Measurements from ENCODE around the gene ABAT. TPM values are rescaled to one million over a fixed set of nuclear protein-coding genes. Genes with fewer than 3 reads are reported as not detected.

Gene ABAT
- total and polyA plus RNA-seq, 10 of the 15 experiments (the other 5 are each of a cell fraction or from before 2014, with no cell fraction given): 1.0 to 10.6 (median 1.9) TPM

DNA sequence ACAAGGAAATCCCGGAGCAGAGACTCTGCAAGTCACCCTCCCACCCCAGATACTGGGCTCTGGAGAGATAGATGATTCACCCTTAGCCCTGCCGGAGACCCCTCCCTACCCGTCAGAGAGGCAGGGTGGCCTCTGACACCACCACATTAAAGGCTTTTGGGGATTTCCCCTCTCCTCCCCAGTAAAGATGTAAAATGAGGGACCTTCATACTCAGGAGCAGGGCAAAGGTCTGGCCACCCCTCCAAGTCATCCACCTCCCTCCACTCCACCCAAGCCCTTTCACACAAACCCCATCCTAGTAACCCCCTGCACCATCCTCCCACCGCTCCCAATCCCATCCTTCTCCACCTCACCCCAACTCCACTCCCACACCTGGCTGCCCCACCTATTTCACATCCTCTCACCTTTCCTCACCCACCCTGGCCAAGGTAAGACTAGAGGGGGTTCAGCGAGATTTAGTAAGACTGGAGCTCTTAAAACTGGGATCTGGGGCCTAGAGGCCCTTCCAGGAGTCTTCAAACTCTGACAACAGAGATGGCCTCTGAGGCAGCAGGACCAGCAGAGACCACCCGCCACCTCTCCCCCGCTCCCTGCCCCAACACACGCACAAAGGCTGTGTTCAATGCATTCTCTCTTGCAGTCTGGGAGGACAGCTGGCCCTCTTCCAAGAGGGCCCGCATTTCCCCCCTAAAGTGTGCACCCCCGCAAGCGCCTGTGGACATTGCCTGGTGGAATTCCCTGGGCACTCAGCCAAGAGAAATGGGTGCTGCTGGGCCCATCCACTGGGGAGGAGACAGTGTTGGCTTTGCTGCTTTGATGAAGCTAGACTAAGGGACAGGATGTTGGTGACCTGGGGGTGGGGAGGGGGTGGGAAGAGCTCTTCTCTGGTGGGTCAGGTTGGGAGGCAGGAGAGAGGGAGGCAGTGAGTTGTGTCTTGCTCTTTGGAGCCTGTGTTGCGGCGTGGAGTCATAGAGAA is 1.1 kb downstream of the ABAT start (continued):
- TF ChIP-seq RAD21 (IDR thresholded peaks at IDR 0.05; ENCODE audit: insufficient read depth, low read depth, low read length): no peak
- no peak for TF ChIP-seq NFXL1 (IDR thresholded peaks at IDR 0.05; ENCODE audit: borderline replicate concordance)
- TF ChIP-seq PAX8 (IDR thresholded peaks at IDR 0.05): no peak
- no peak for TF ChIP-seq SMARCA5 (IDR thresholded peaks at IDR 0.05)

DNA sequence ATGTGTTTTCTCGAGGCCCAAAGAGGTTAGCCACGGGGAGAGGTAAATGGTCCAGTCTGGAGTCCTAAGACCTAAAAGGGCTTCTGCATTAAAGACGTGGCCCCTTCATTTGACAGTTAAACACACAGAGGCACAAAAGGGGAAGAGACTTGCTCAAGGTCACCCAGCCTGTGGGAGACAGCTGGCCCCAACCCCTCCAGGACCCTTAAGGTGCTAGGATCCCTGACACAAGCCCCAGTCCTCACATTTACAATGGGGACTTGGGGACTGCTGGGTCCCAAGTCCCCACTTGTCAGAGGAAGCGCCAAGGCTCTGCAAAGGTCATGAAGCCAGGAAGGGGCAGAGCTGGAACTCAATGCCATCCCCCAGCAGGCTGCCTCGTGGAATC is 1.7 kb downstream of the ABAT start:
- RAD21 ChIA-PET (ENCODE audit: unreplicated experiment): no interaction called here
- SMC1A ChIA-PET (ENCODE audit: uncharacterized antibody, unreplicated experiment): no interaction called here
- no peaks in the 10 kb centered on the region for H3K27me3 ChIP-seq (replicated peaks in 1 of 2; ENCODE audit: control insufficient read depth in 2 of 2, insufficient read depth in 2 of 2, low read length in 1 of 2)
- intact Hi-C loops (cut with micrococcal nuclease; ENCODE audit: unreplicated experiment): no loop called here
- ATAC-seq (no peak), FAIRE-seq (no peak), DNase-seq (ENCODE audit: low read depth, low spot score) (no peak)
- H3K27ac ChIP-seq (ENCODE audit: control insufficient read depth, insufficient read depth): no peak overlapping the region
- H4K20me1 ChIP-seq (ENCODE audit: control insufficient read depth, insufficient read depth): no peaks in the 10 kb centered on the region
- TF ChIP-seq SREBF2 (IDR thresholded peaks at IDR 0.05; ENCODE audit: low read length): no peak
- TF ChIP-seq, protein P1, sequence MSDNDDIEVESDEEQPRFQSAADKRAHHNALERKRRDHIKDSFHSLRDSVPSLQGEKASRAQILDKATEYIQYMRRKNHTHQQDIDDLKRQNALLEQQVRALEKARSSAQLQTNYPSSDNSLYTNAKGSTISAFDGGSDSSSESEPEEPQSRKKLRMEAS (IDR thresholded peaks at IDR 0.05; ENCODE audit: low read depth, low read length): no peak
- no peak for TF ChIP-seq ZNF274 (IDR thresholded peaks at IDR 0.05; ENCODE audit: insufficient read depth, insufficient read length)
- TF ChIP-seq, protein P2, sequence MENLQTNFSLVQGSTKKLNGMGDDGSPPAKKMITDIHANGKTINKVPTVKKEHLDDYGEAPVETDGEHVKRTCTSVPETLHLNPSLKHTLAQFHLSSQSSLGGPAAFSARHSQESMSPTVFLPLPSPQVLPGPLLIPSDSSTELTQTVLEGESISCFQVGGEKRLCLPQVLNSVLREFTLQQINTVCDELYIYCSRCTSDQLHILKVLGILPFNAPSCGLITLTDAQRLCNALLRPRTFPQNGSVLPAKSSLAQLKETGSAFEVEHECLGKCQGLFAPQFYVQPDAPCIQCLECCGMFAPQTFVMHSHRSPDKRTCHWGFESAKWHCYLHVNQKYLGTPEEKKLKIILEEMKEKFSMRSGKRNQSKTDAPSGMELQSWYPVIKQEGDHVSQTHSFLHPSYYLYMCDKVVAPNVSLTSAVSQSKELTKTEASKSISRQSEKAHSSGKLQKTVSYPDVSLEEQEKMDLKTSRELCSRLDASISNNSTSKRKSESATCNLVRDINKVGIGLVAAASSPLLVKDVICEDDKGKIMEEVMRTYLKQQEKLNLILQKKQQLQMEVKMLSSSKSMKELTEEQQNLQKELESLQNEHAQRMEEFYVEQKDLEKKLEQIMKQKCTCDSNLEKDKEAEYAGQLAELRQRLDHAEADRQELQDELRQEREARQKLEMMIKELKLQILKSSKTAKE (IDR thresholded peaks at IDR 0.05; ENCODE audit: low read depth, poor library complexity, severe bottlenecking): no peak
- TF ChIP-seq BMI1 (IDR thresholded peaks at IDR 0.05; ENCODE audit: borderline replicate concordance): no peak
- TF ChIP-seq, protein P3, sequence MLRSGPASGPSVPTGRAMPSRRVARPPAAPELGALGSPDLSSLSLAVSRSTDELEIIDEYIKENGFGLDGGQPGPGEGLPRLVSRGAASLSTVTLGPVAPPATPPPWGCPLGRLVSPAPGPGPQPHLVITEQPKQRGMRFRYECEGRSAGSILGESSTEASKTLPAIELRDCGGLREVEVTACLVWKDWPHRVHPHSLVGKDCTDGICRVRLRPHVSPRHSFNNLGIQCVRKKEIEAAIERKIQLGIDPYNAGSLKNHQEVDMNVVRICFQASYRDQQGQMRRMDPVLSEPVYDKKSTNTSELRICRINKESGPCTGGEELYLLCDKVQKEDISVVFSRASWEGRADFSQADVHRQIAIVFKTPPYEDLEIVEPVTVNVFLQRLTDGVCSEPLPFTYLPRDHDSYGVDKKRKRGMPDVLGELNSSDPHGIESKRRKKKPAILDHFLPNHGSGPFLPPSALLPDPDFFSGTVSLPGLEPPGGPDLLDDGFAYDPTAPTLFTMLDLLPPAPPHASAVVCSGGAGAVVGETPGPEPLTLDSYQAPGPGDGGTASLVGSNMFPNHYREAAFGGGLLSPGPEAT (IDR thresholded peaks at IDR 0.05; ENCODE audit: low read depth): no peak
- no peak for TF ChIP-seq NBN (IDR thresholded peaks at IDR 0.05)
- TF ChIP-seq, protein P4, sequence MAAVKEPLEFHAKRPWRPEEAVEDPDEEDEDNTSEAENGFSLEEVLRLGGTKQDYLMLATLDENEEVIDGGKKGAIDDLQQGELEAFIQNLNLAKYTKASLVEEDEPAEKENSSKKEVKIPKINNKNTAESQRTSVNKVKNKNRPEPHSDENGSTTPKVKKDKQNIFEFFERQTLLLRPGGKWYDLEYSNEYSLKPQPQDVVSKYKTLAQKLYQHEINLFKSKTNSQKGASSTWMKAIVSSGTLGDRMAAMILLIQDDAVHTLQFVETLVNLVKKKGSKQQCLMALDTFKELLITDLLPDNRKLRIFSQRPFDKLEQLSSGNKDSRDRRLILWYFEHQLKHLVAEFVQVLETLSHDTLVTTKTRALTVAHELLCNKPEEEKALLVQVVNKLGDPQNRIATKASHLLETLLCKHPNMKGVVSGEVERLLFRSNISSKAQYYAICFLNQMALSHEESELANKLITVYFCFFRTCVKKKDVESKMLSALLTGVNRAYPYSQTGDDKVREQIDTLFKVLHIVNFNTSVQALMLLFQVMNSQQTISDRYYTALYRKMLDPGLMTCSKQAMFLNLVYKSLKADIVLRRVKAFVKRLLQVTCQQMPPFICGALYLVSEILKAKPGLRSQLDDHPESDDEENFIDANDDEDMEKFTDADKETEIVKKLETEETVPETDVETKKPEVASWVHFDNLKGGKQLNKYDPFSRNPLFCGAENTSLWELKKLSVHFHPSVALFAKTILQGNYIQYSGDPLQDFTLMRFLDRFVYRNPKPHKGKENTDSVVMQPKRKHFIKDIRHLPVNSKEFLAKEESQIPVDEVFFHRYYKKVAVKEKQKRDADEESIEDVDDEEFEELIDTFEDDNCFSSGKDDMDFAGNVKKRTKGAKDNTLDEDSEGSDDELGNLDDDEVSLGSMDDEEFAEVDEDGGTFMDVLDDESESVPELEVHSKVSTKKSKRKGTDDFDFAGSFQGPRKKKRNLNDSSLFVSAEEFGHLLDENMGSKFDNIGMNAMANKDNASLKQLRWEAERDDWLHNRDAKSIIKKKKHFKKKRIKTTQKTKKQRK (IDR thresholded peaks at IDR 0.05; ENCODE audit: low read depth, low read length): no peak
- no peak for TF ChIP-seq NR2F1 (conservative IDR thresholded peaks at IDR 0.05)
- WGBS (ENCODE audit: insufficient coverage, insufficient replicate concordance, low lambda C conversion rate, missing lambda C conversion rate): 41% methylated on average over 5 of the region's 5 CpGs
- CTCF ChIA-PET: interaction anchor here (0.7 to 0.9 kb wide), 2 partner anchors 9 to 30 kb away, joined by 3 read pairs; no protein-coding TSS in a partner anchor
- in situ Hi-C loops (cut with MboI): no loop called here
- no peak overlapping the region for H3K9ac ChIP-seq (ENCODE audit: control insufficient read depth, insufficient read depth, low read length)
- BruUV-seq (replicated peaks): TSS peak; percentile 50
- no peaks in the 10 kb centered on the region for H3K36me3 ChIP-seq (ENCODE audit: control insufficient read depth in 2 of 2, insufficient read depth in 2 of 2, low read length in 1 of 2)
- no peaks in the 10 kb centered on the region for H3K9me3 ChIP-seq (replicated peaks; ENCODE audit: control insufficient read depth, insufficient read depth, low read length)
- no peaks in the 10 kb centered on the region for H3K79me2 ChIP-seq (ENCODE audit: control insufficient read depth, insufficient read depth, low read length)
- no peak overlapping the region for H3K4me2 ChIP-seq (ENCODE audit: control insufficient read depth, insufficient read depth)
- H3K4me1 ChIP-seq (ENCODE audit: control insufficient read depth, insufficient read depth, low read length): peaks cover 5% of the 10 kb centered on the region
- H3K4me3 ChIP-seq: no peak overlapping the region
- POLR2A ChIA-PET: no interaction called here
- no peak overlapping the region for H2AFZ ChIP-seq (ENCODE audit: control insufficient read depth, low read depth, low read length)

Data from GM12878 (cell line).